Suppressor macrophage (primary cell): ENCODE data around the gene DNAH2.

Source experiments
- DNase-seq, 4 experiments: peaks; one replicate each; pipeline ENCODE4 v3.0.0-alpha.2; 2020 to 2022

Gene DNAH2

GRCh38 chr17:7703584-7704479 lies 13.7 kb upstream of the DNAH2 start:
- DNase-seq, result no peak

- DNase-seq, result no peak
Observed at GRCh38 chr17:7704601-7705268, 12.8 kb upstream of the DNAH2 start, which contains the start of gene EFNB3. TSS of gene EFNB3 (plus strand) at chr17:7705202. CDS start at chr17:7705599, 397 bp downstream.

- DNase-seq, result no peak
Observed at GRCh38 chr17:7705269-7706255, 12.0 kb upstream of the DNAH2 start.

- no peak for DNase-seq
Observed at GRCh38 chr17:7706631-7707354, 10.8 kb upstream of the DNAH2 start.

- no peak for DNase-seq
Observed at GRCh38 chr17:7707446-7707845, 10.1 kb upstream of the DNAH2 start.

- no peak for DNase-seq
Observed at GRCh38 chr17:7707858-7708750, 9.4 kb upstream of the DNAH2 start.

- no peak for DNase-seq
Observed at GRCh38 chr17:7709031-7709430, 8.5 kb upstream of the DNAH2 start.

GRCh38 chr17:7710301-7710700 lies 7.2 kb upstream of the DNAH2 start:
- peak; percentile 22 to 57 (median 46) for DNase-seq

- peak; percentile 40 to 66 (median 56) for DNase-seq
Observed at GRCh38 chr17:7711051-7711755, 6.3 kb upstream of the DNAH2 start.

GRCh38 chr17:7712111-7712771 lies 5.3 kb upstream of the DNAH2 start:
- DNase-seq, result no peak

- DNase-seq, result peak in 2 of 4 experiments; percentile 19 to 24
Observed at GRCh38 chr17:7713782-7714181, 3.8 kb upstream of the DNAH2 start.

- DNase-seq, result no peak
Observed at GRCh38 chr17:7714721-7715594, 2.6 kb upstream of the DNAH2 start.

- no peak for DNase-seq
Observed at GRCh38 chr17:7715936-7716886, 1.3 kb upstream of the DNAH2 start.

- peak; percentile 45 to 73 (median 62) for DNase-seq
Observed at GRCh38 chr17:7717756-7718350, 309 bp downstream of the DNAH2 start.

GRCh38 chr17:7719661-7720060 lies 2.1 kb downstream of the DNAH2 start:
- DNase-seq, result no peak

GRCh38 chr17:7720125-7720524 lies 2.6 kb downstream of the DNAH2 start:
- DNase-seq, result no peak

- DNase-seq, result no peak
Observed at GRCh38 chr17:7721612-7722011, 4.1 kb downstream of the DNAH2 start.
